ENCODE measurements around the gene ZCCHC9.
"Not testable (repeated sequence)": the region's sequence is repeated elsewhere in the genome, so short reads cannot be mapped to it uniquely, and the experiment has no call there.

The ZCCHC9 gene

DNA sequence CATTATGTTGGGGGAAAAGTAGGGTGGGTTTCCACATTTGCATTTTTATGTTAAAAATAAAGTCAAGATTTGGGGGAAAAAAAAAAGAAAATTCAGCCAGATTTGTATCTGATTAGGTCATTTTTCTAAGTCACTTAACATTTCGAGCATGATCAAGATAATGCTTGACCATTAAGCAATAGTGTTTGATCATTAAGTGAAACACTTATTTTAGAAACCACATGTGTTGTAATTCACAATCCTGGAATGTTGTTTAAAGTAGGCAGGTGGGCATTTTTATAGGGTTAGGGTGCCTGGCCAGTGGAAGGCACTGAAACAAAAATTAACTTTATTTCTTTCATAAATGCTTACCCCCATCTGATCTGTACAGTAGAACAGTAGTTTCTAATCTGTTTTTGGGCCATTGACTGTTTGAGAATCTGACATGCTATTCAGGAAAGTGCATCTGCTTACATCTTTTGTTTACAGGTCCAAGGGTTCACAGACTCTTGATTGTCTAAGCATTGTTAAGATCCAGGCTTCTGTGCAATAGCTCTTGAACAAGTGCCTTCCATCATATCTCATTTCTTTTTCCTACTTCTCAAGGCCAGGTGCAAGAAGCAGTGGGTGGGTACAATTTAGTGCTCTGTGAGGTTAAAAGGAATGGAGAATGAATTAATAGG is 9.1 kb downstream of the ZCCHC9 start:
- DNase-seq, result no peak

- DNase-seq, result no peak
Observed at GRCh38 chr5:81313278-81313677, 11.9 kb downstream of the ZCCHC9 start.

DNA sequence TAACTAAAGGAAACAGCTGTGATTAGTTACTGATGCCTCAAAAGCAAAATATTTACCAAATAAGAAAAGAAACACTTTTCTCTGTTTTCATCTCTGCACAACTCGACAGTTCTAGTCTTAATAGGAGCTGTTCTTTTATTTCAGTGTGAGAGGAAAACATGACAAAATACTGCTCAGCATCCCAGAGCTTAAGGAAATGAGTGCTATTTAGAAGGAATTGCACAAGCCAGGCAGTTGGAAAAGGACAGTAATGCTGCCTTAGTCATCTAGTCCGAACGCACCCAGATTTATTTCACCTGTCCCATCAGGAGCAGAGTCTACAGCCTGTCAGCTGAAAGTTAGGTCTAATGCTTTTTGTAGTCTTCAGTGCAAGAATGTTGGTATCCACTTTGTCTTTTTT is 12.3 kb downstream of the ZCCHC9 start:
- DNase-seq, result no peak

- DNase-seq, result no peak
Observed at GRCh38 chr5:81314581-81314980, 13.2 kb downstream of the ZCCHC9 start.

- DNase-seq, result no peak
Observed at GRCh38 chr5:81315336-81315735, 13.9 kb downstream of the ZCCHC9 start.

GRCh38 chr5:81315830-81316229 is 14.4 kb downstream of the ZCCHC9 start:
- DNase-seq, result no peak

DNA sequence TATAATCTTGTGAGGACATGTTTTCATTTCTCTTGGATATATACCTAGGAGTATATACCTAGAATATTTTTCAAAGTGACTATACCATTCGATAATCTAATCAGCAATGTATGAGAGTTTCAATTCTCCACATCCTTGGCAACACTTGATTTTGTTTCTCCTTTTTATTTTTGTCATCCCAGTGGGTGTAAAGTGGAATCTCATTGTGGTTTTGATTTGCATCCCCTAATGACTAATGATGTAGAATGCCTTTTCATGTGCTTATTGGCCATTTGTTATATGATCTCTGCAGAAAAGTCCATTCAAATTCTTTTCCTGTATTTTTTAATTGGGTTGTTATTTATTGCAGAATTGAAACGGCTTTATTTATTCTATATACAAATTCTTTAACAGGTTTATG is 15.2 kb downstream of the ZCCHC9 start:
- DNase-seq, result no peak

DNA sequence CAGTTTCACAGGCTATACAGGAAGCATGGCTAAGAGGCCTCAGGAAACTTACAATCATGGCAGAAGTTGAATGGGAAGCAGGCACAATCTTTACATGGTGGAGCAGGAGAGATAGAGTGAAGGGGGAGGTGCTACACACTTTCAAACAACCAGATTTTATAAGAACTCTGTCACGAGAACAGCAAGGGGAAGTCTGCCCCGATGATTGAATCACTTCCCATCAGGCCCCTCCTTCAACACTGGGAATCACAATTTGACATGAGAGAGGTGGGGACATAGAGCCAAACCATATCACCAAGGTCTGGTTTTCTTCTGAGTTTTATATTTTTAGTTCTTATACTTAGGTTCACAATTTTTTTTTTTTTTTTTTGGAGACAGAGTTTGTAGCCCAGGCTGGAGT is 16.1 kb downstream of the ZCCHC9 start:
- DNase-seq, result no peak

- DNase-seq, result no peak
Observed at GRCh38 chr5:81326554-81326953, 25.2 kb downstream of the ZCCHC9 start.

DNA sequence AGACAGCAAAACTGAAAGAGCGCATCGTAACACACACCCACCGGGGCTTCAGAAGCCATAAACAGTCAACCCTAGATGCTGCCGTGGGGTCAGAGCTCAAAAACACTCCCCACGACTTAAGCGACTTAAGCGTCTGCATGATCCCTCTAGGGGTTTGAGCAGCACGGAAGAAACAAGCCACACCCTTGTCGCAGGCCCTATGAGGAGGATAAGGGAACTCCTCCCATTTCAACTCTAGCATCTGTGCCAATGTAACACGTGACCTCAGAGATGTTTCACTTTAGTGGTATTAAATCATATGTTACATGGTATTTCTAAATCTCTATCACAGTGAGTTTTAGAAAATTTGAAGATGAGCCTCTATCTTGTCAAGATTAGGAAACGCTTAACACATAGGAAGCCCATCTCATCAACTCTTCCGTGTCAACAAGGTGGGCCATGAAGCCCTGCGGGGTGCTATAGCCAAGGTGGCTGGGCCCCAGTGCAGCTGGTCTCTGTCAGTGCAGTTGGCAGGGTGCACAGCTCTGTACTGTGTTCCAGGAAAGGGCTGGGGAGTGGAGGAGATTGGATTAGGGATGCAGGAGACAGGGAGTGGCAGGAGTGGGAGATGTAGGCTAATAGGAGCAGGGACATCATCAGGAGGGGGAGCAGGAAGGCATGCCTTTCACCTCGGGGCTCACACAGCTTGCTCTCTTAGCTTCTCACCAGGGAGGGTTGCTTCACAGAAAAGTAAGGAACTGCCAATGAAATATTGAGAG is 33.1 kb downstream of the ZCCHC9 start:
- no peak for DNase-seq

DNA sequence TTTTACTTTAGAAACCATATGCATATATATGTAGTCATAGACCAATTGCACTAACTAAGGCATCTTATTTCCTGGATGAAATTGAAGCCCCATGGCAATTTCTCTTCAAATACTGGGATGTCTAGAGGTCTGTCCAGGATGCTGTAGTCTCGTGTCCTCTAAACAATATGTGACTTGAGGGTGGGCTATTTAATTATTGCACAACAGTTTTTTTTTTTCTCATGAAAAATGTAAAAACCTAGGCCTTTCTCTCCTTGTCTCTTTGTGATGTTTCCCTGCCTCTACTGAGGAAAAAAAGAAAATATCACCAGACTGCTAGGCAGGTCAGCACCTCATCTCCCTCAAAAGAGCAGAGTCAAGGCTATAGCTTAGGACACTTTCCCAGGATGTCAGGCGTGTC is 34.6 kb downstream of the ZCCHC9 start:
- no peak for DNase-seq

- DNase-seq, result no peak
Observed at GRCh38 chr5:81336556-81336955, 35.2 kb downstream of the ZCCHC9 start.

DNA sequence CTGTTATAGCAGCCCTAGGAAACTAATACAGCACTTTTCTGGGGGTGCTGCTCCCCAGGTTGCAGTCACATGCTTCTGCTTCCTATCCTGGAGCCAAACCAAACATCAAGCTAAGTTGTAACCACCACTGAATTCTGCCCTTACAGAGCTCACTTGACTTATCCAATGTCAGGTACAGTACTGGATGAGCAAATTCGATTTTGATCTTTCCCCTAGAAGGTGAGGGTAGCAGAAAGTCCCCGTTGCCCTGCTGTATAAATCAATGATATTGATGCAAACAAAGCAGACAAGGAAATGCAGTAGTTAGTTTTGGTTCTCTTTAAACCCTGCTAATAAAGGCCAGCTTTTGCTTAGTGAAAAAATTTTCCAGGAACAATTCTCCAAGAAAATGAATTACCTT is 36.4 kb downstream of the ZCCHC9 start:
- no peak for DNase-seq

DNA sequence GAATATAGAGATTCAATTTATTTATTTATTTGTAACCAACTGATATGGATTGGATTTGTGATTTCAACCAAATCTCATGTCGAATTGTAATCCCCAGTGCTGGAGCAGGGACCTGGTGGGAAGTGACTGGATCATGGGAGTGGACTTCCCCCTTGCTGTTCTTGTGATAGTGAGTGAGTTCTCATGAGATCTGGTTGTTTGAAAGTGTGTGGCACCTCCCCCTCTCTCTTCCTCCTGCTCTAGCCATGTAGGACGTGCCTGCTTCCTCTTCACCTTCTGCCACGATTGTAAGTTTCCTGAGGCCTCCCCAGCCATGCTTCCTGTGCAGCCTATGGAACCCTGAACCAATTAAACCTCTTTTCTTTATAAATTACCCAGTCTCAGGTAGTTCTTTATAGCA is 36.8 kb downstream of the ZCCHC9 start:
- DNase-seq, result not testable (repeated sequence)

GRCh38 chr5:81344736-81345135 is 43.3 kb downstream of the ZCCHC9 start:
- DNase-seq, result no peak

GRCh38 chr5:81345411-81346003 is 44.1 kb downstream of the ZCCHC9 start:
- no peak for DNase-seq

DNA sequence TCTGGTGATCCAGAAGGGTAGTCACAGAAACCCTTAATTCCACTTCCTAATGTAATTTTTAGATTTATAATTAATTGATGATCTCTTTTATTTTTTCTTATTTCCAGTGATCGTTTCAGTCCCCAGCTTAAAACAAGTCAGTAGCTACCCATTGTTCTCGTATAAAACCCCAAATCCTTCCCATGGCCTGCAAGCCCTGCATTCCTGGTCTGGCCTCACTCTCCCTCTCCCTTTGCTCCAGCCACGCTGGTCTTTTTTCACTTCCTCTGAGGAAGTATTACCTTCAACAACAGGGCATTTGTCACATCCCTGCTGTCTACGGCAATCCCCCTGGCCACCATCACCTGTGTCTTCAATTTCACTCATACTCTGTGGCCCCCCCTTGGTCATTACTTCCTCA is 47.8 kb downstream of the ZCCHC9 start:
- no peak for DNase-seq

DNA sequence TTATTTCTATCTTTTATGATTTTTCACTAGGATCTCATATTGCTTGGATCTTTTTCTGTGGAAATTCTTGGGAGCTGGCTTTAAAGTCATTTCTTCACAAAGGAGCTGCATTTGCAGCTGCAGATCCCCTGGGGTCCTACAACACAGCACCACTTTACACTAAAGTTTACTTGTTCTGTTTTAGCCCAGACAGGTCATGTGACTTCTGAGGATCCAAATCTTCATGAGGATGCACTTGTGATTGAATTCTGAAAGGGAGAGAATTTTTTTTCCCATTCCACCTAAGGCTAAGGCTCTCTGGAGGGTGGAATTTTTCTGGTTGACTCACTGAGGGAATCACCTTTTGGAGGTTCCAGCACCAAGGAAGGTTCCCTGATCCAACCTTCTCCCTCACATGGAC is 49.1 kb downstream of the ZCCHC9 start:
- DNase-seq, result no peak

DNA sequence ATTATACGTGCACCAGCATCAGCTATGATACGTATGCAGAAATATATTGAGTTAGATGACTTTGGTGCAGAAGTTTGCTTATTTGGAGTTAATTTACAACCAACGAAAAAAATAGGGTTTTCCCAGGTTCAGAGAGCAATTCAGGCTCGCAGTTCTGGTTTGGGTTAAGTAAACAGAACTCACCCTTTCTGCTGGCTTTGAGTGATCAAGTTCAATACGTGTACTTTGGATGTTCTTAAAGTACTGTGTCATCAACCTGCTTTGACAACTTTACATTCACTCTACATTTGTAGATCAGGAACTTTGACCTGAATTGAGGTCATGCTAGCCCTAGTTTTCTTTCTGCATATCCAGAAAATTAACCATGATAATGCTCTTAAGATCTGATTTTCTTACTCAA is 51.8 kb downstream of the ZCCHC9 start:
- DNase-seq, result no peak

DNA sequence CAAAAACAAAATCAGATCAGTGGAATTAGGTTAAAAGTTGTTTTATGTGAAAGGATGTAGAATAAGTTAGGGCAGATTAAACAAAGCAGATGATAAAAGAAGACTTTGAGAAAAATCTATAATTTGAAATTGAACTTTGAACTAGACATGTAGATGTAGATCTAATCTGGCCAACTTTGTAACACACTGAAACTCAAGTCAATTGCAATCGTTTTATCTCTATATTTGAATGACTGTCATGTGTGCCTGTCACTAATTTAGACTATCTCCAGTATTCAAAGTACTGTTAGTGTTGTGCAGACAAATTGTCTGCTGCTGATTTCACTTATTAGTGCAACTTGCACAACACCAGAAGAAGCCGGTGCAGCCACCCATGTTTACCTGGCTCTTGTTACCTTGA is 52.7 kb downstream of the ZCCHC9 start:
- DNase-seq, result no peak

DNA sequence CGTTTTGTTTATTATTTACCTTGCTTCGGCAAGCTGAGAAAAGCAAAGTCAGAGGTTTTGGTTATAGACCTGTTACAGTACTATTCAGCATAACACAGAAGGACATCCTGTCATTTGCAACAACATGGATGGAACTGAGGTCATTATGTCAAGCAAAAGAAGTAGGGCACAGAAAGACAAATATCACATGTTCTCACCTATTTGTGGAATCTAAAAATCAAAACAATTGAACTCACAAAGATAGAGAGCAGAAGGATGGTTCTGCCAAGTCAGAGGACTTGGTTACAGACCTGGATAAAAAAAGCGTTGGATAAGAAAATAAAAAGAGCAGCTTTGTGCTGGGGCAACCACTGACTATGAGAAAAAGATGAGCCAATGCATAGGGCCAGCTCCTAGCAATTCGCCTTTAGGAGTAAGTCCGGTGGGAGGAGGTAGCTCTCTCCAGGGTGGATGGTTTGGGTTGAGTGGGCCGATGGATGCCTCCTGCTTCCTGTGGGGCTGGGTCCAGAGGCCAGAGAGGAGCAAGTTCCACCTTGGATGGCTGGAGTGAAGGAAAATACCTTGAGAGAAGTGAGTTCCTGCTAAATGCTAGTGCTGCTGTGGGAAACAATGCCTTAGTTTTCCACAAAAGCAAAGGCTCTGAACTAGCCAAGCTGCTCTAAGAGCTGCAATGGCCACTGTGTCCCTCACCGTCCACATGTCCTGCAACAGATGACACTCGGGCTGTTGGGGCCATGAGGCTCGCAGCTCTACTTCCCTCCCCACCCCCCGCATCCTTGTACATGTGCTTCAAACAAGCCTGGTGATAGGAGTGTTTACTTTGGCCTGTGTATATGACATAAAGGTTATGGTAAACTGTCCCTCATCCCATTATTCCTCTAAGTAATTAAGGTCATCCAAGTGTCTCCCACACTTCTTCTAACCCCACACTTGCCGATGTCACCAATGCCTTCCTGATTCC is 54.2 kb downstream of the ZCCHC9 start:
- no peak for DNase-seq

- no peak for DNase-seq
Observed at GRCh38 chr5:81359108-81359507, 57.7 kb downstream of the ZCCHC9 start.

- no peak for DNase-seq
Observed at GRCh38 chr5:81359881-81360280, 58.5 kb downstream of the ZCCHC9 start.
